Brain microvascular endothelial cell (primary cell): ENCODE measurements around the gene CTXN3.

Experiments
- DNase-seq: peaks from one replicate; pipeline ENCODE4 v3.0.0-alpha.2; 2020
- H3K27ac ChIP-seq: fragments of 250-450 bp; sonication (Bioruptor Pico); 2 replicates; pipeline ENCODE4 v1.5.1; 2020; ENCODE audit warnings: mild to moderate bottlenecking, moderate library complexity
- H3K27me3 ChIP-seq: fragments of 250-450 bp; sonication (Bioruptor Pico); replicated peaks from 2 replicates; pipeline ENCODE4 v1.5.1; 2020; ENCODE audit warnings: mild to moderate bottlenecking
- H3K36me3 ChIP-seq: fragments of 250-450 bp; sonication (Bioruptor Pico); replicated peaks from 2 replicates; pipeline ENCODE4 v1.5.1; 2020; ENCODE audit warnings: mild to moderate bottlenecking
- H3K4me3 ChIP-seq: 2 replicates; pipeline ENCODE4 v1.5.1; 2011; ENCODE audit warnings: low read depth, mild to moderate bottlenecking, control low read depth, low read length, moderate library complexity
- in situ Hi-C: cut with HindIII; loops from 2 replicates; pipeline ENCODE4 v1.10.0; 2017; ENCODE audit warnings: low sequenced_read_pairs, low pct_ligation_motif_present
- TF ChIP-seq, protein P1 (sequence below): IDR thresholded peaks from 2 replicates; pipeline ENCODE4 v1.5.1; 2011; ENCODE audit warnings: low read depth, mild to moderate bottlenecking, moderate library complexity, low read length, control low read depth, inconsistent platforms; ENCODE audit errors: missing control alignments

Gene CTXN3

GRCh38 chr5:127642949-127643348, 5.9 kb upstream of the CTXN3 start:
- Histone ChIP-seq H3K4me3 (no peak overlapping the region), H3K27me3 (no peaks in the 10 kb centered on the region), H3K27ac (no peak overlapping the region), H3K36me3 (no peaks in the 10 kb centered on the region)
- no peak for DNase-seq
- in situ Hi-C loops: no loop called here
- TF ChIP-seq, protein P1, sequence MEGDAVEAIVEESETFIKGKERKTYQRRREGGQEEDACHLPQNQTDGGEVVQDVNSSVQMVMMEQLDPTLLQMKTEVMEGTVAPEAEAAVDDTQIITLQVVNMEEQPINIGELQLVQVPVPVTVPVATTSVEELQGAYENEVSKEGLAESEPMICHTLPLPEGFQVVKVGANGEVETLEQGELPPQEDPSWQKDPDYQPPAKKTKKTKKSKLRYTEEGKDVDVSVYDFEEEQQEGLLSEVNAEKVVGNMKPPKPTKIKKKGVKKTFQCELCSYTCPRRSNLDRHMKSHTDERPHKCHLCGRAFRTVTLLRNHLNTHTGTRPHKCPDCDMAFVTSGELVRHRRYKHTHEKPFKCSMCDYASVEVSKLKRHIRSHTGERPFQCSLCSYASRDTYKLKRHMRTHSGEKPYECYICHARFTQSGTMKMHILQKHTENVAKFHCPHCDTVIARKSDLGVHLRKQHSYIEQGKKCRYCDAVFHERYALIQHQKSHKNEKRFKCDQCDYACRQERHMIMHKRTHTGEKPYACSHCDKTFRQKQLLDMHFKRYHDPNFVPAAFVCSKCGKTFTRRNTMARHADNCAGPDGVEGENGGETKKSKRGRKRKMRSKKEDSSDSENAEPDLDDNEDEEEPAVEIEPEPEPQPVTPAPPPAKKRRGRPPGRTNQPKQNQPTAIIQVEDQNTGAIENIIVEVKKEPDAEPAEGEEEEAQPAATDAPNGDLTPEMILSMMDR: no peak

DNA sequence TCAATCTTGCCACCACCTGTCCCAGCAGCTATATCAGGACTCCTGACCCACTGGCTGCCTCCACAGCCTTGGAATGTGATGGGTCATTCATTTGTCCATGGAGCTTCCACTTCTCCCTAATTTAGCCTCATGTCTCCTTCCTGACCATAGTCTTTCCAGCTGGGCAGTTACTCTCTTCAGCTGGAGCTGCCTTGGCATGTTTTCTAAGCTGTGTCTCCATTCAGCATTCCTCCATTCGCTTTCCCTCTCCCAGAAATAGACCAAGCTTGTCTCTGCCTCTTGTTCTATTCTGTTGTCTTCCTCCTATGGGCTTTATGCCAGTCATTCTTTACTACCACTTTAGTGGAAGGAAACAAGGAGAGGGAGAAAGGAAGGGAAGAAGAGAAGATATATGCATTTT, 5.3 kb upstream of the CTXN3 start:
- H3K36me3 ChIP-seq: no peaks in the 10 kb centered on the region
- no peak for DNase-seq
- TF ChIP-seq, protein P1: no peak
- no peaks in the 10 kb centered on the region for H3K27me3 ChIP-seq
- H3K27ac ChIP-seq: no peak overlapping the region
- H3K4me3 ChIP-seq: no peak overlapping the region
- in situ Hi-C loops: no loop called here

DNA sequence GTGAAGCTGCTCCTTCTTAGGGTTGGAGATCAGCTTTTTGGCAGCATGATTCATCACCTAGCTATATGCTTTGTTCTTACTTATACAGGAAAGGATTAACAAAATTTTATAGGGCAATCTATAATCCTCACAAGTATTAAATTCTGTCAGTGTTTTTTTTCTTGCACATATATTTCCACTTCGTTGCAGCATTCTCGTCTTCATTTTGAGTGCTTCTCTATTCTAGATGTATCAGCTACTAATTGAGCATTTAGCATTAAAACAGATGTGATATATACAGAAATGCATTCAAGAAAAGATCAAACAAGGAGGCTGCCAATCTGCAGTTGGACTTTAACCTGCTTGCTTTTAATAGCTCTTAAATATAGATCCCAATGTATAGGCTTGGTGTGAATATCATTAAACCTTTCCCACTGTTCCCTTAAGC, 3.6 kb upstream of the CTXN3 start:
- Histone ChIP-seq H3K27ac (no peak overlapping the region), H3K27me3 (no peaks in the 10 kb centered on the region), H3K36me3 (no peaks in the 10 kb centered on the region), H3K4me3 (no peak overlapping the region)
- in situ Hi-C loops: no loop called here
- DNase-seq: no peak
- TF ChIP-seq, protein P1: no peak

DNA sequence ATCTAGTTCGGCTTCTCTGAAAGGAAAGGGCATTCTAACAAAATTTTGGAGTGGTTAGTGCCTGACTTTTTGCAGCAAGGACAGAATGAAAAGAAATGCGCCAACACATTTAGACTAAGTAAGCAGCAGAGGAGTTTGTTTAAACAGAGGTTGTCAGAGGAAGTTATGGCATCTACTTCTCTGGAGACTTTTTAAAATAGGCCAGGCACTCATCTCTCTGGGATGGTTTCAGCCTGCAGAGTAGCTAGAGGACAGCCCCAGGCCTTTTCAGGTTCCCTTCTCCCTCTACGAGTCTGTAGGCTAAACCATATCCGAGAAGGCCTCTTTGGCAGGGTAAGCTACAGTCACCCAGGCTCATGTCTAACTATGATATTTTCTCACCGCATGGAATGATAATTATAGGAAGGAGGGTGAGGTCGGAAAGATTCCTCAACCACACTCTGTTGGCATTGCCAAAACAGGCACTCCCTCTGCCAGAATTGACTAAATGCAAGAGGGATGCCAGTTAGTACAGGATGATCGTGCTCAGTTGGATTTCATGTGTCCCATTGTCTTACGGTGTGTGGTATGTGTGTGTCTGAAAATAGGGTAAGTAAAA, 1.4 kb upstream of the CTXN3 start:
- no peak overlapping the region for H3K4me3 ChIP-seq
- DNase-seq: no peak
- TF ChIP-seq, protein P1: no peak
- H3K27ac ChIP-seq: no peak overlapping the region
- H3K27me3 ChIP-seq: no peaks in the 10 kb centered on the region
- in situ Hi-C loops: no loop called here
- no peaks in the 10 kb centered on the region for H3K36me3 ChIP-seq

DNA sequence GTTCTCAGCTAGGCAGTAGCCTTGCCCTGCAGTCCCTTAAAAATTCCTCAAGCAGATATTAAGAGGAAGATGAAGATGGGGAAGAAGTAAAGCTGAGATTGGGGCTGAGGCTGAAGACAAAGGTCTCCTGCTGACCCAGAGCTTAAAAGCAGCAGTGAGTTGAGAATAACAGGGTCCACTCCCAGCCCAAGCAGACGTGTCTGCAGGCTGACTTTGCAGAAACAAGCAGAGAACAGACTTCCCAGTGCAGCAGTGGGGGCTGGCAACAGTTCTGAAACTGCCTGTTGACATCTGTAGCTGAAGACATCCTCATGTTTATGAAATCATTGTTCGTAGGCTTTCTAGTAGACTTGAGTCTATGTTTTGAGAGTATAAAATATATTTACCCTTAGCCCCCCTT, 1.1 kb downstream of the CTXN3 start:
- in situ Hi-C loops: no loop called here
- Histone ChIP-seq H3K27me3 (no peaks in the 10 kb centered on the region), H3K27ac (peak overlapping the region; percentile 29), H3K4me3 (no peak overlapping the region), H3K36me3 (no peaks in the 10 kb centered on the region)
- peak; percentile 20 for DNase-seq
- TF ChIP-seq, protein P1: no peak

GRCh38 chr5:127650649-127651048, 1.8 kb downstream of the CTXN3 start:
- peak; percentile 88 for DNase-seq
- Histone ChIP-seq H3K4me3 (no peak overlapping the region), H3K27me3 (no peaks in the 10 kb centered on the region), H3K36me3 (no peaks in the 10 kb centered on the region), H3K27ac (peak overlapping the region; percentile 29)
- TF ChIP-seq, protein P1: no peak
- in situ Hi-C loops: no loop called here
